Activated CD8-positive, alpha-beta T cell treated with anti-CD3 and anti-CD28 coated beads for 36 hours (primary cell): ENCODE data around the gene SUSD2. TPM values are rescaled to one million over a fixed set of nuclear protein-coding genes. Genes with fewer than 3 reads are reported as not detected.
A peak's percentile ranks its signal among the peaks of the same experiment; 100 is the strongest.

Experiments used
- ATAC-seq: fragments of 200-7000 bp; cut with Tn5 transposase; one replicate; pipeline ENCODE4 v1.10.0; 2021; ENCODE audit warnings: mild to moderate bottlenecking, moderate library complexity
- CTCF ChIA-PET: fragments of 350-600 bp; sonication (Branson Sonifier 250); formaldehyde crosslinking; loops from one replicate; lab custom pipeline; 2021; ENCODE audit warnings: antibody characterized with exemption; lab: Charles Lee
- POLR2A ChIA-PET: fragments of 350-600 bp; sonication (Branson Sonifier 250); formaldehyde crosslinking; loops from one replicate; lab custom pipeline; 2021; ENCODE audit warnings: antibody characterized with exemption; lab: Charles Lee
- DNase-seq: peaks from one replicate; pipeline ENCODE4 v3.0.0-alpha.2; 2020
- H3K27ac Mint-ChIP-seq: one replicate; pipeline ENCODE4 v1.8.0; 2021; ENCODE audit warnings: mild to moderate bottlenecking, mixed read lengths
- H3K27me3 Mint-ChIP-seq: one replicate; pipeline ENCODE4 v1.8.0; 2021; ENCODE audit warnings: mixed read lengths
- H3K36me3 Mint-ChIP-seq: one replicate; pipeline ENCODE4 v1.8.0; 2021; ENCODE audit warnings: low read depth, mixed read lengths
- H3K4me1 Mint-ChIP-seq: one replicate; pipeline ENCODE4 v1.8.0; 2021; ENCODE audit warnings: low read depth, mixed read lengths
- H3K4me3 Mint-ChIP-seq: one replicate; pipeline ENCODE4 v1.8.0; 2021; ENCODE audit warnings: mild to moderate bottlenecking, moderate library complexity, mixed read lengths
- H3K9me3 Mint-ChIP-seq: one replicate; pipeline ENCODE4 v1.8.0; 2021; ENCODE audit warnings: mixed read lengths
- CTCF ChIP-seq: fragments of 200-600 bp; IDR thresholded peaks from one replicate; pipeline ENCODE4 v1.8.0; 2022; ENCODE audit warnings: antibody characterized with exemption, mild to moderate bottlenecking
- intact Hi-C: fragments of 100-400 bp; cut with micrococcal nuclease; formaldehyde crosslinking; loops from one replicate; pipeline ENCODE4 v1.10.0; 2022
- total RNA-seq, 2 experiments: library from RNA; stranded (reverse); gene quantifications; one replicate each; pipeline ENCODE4 v1.2.3, GENCODE V29; 2021

SUSD2 gene
- total RNA-seq, 2 experiments from 2014 or later, result 0.65 to 0.95 TPM

DNA sequence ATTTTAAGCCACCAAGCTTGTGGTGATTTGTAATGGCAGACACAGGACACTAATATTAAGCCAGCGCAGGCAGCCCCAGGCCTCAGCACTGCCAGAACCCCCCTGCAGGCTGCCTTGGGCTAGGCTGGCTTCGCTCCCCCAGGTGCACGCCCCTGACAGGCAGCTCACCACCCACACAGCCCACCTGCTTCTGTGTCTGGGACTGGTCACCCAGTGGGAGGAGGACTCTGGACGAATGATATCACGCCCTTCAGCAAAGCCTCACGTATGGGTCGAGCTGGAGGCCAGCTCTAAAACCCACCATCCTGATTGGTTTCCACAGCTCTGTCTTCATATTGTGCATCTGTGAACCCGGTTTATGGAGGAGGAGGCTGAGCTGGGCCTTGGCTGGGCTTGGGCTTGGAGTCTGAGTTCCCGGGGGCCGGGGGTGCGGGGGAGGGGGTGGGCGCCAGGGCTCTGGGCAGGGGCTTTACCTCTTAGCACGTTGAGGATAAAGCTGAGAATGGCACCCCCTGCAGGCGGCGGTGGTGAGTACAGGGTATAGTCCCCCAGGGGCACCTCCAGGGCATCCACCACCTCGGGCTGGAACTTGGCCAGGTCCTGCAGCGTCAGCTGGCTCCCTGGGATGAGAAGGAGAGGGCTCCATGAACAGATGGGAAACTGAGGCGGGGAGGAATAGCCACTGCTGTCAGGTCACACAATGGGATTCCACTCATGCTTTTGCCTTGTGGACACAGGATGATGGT is 49.8 kb downstream of the SUSD2 start:
- ChIA-PET POLR2A (interaction anchor here (1.6 kb wide), 1 partner anchor 15 kb away, joined by 3 read pairs; no protein-coding TSS in a partner anchor), CTCF (interaction anchor here (0.5 to 2.6 kb wide), 23 partner anchors 9 to 195 kb away, joined by 3 to 13 read pairs (median 4); no protein-coding TSS in a partner anchor)
- Mint-ChIP-seq H3K27ac (no peak overlapping the region), H3K27me3 (no peaks in the 10 kb centered on the region), H3K4me1 (no peaks in the 10 kb centered on the region), H3K9me3 (no peaks in the 10 kb centered on the region), H3K36me3 (no peaks in the 10 kb centered on the region), H3K4me3 (no peak overlapping the region)
- peak; percentile 84 for DNase-seq
- ATAC-seq, result peak; percentile 95
- intact Hi-C loops, result loop anchor here (10.0 kb wide), 1 partner anchor 46 kb away; the partner anchor contains the start of gene SUSD2
- TF ChIP-seq CTCF, result peak; percentile 79

GRCh38 chr22:24231706-24232105 is 50.4 kb downstream of the SUSD2 start:
- H3K9me3 Mint-ChIP-seq, result no peaks in the 10 kb centered on the region
- H3K36me3 Mint-ChIP-seq, result no peaks in the 10 kb centered on the region
- CTCF ChIA-PET, result interaction anchor here (0.5 to 2.6 kb wide), 17 partner anchors 9 to 169 kb away, joined by 3 to 13 read pairs (median 5); no protein-coding TSS in a partner anchor
- H3K27me3 Mint-ChIP-seq, result no peaks in the 10 kb centered on the region
- H3K27ac Mint-ChIP-seq, result no peak overlapping the region
- intact Hi-C loops, result loop anchor here (10.0 kb wide), 1 partner anchor 47 kb away; the partner anchor contains the start of gene SUSD2
- POLR2A ChIA-PET, result interaction anchor here (1.6 kb wide), 1 partner anchor 16 kb away, joined by 3 read pairs; no protein-coding TSS in a partner anchor
- DNase-seq (no peak), ATAC-seq (no peak)
- no peaks in the 10 kb centered on the region for H3K4me1 Mint-ChIP-seq
- TF ChIP-seq CTCF, result no peak
- no peak overlapping the region for H3K4me3 Mint-ChIP-seq

DNA sequence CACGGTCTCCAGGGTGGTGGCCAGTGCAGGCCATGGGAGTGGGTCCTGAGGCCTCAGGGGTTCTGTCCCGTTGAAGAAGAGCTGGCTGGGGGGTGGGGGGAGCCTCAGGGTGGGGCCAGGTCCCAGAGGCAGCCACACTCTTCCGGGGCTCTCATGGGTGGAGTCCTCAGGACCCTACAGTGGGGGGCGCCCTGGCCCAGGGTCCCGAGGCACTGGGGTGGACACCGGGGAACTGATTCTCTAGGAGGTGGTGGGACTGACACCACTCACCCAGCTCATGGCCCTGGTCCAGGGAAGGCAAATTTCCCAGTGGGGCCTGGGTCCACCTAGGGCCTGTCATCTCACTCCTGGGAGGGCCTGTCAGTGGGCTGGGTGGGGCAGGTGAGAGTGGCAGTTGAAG is 50.8 kb downstream of the SUSD2 start:
- Mint-ChIP-seq H3K4me1 (no peaks in the 10 kb centered on the region), H3K9me3 (no peaks in the 10 kb centered on the region), H3K36me3 (no peaks in the 10 kb centered on the region), H3K27me3 (no peaks in the 10 kb centered on the region), H3K27ac (no peak overlapping the region), H3K4me3 (no peak overlapping the region)
- ATAC-seq (no peak), DNase-seq (no peak)
- CTCF ChIA-PET, result interaction anchor here (0.9 to 2.6 kb wide), 11 partner anchors 8 to 44 kb away, joined by 3 to 13 read pairs (median 5); no protein-coding TSS in a partner anchor
- intact Hi-C loops, result loop anchor here (10.0 kb wide), 1 partner anchor 47 kb away; the partner anchor contains the start of gene SUSD2
- POLR2A ChIA-PET, result interaction anchor here (1.6 kb wide), 1 partner anchor 16 kb away, joined by 3 read pairs; no protein-coding TSS in a partner anchor
- no peak for TF ChIP-seq CTCF

GRCh38 chr22:24232725-24233124 is 51.4 kb downstream of the SUSD2 start:
- intact Hi-C loops, result loop anchor here (10.0 kb wide), 1 partner anchor 48 kb away; the partner anchor contains the start of gene SUSD2
- H3K4me3 Mint-ChIP-seq, result no peak overlapping the region
- H3K27me3 Mint-ChIP-seq, result no peaks in the 10 kb centered on the region
- TF ChIP-seq CTCF, result no peak
- no peak for DNase-seq
- POLR2A ChIA-PET, result interaction anchor here (1.6 kb wide), 1 partner anchor 17 kb away, joined by 3 read pairs; no protein-coding TSS in a partner anchor
- ATAC-seq, result no peak
- no peaks in the 10 kb centered on the region for H3K4me1 Mint-ChIP-seq
- H3K36me3 Mint-ChIP-seq, result no peaks in the 10 kb centered on the region
- H3K27ac Mint-ChIP-seq, result no peak overlapping the region
- CTCF ChIA-PET, result interaction anchor here (0.8 to 2.6 kb wide), 3 partner anchors 10 to 43 kb away, joined by 3 to 8 read pairs (median 4); no protein-coding TSS in a partner anchor
- no peaks in the 10 kb centered on the region for H3K9me3 Mint-ChIP-seq
